Ectodermal cell (in vitro differentiated cells): ENCODE results near the gene DLX3.

ENCODE experiments used
- H3K27ac ChIP-seq: 2 replicates; pipeline ENCODE4 v1.7.0; 2013; ENCODE audit warnings: mild to moderate bottlenecking, low read depth, low read length; ENCODE audit not compliant: insufficient read depth, poor library complexity, severe bottlenecking
- H3K27me3 ChIP-seq: 2 replicates; pipeline ENCODE4 v1.7.0; 2013; ENCODE audit warnings: mild to moderate bottlenecking, low read length; ENCODE audit not compliant: insufficient read depth, control insufficient read depth, poor library complexity, severe bottlenecking
- H3K36me3 ChIP-seq: one replicate; pipeline ENCODE4 v1.7.0; 2013; ENCODE audit warnings: low read length; ENCODE audit not compliant: control insufficient read depth, insufficient read depth
- H3K4me1 ChIP-seq: one replicate; pipeline ENCODE4 v1.7.0; 2013; ENCODE audit warnings: low read length; ENCODE audit not compliant: control insufficient read depth, insufficient read depth
- H3K4me3 ChIP-seq: 2 replicates; pipeline ENCODE4 v1.7.0; 2013; ENCODE audit warnings: low read depth, low read length, control low read depth; ENCODE audit not compliant: insufficient read depth
- H3K9me3 ChIP-seq: 2 replicates; pipeline ENCODE4 v1.7.0; 2013; ENCODE audit warnings: mild to moderate bottlenecking, low read length, moderate library complexity; ENCODE audit not compliant: control insufficient read depth
- WGBS, 2 experiments: methylation state at CpG; one replicate each; pipeline ENCODE4 v1.1.7; 2013; ENCODE audit warnings: missing lambda C conversion rate in 2 of 2; 5-methylcytosine and 5-hydroxymethylcytosine counted together

The DLX3 gene

DNA sequence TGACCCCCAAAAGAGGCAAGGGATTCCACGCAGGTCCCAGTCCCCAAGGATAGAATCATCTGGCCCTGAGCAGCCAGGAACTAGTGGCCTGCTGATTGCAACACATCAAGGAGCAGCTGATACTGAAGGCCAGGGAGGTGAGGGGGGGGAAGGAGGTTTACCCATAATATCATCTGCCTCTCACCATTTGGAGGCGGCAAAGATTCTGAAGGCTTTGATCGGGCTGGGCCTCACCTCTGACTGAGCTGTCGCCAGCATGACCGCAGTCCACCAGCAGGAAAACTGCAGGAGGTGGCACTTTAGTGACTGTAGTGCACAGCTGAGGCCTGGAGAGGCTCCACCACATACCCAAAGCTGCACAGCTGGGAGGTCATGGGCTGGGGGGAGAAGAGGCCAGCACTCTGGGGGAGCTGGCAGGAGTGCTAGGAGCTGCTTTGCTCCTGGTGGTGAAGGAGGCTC lies 40.4 kb upstream of the DLX3 start:
- no peaks in the 10 kb centered on the region for H3K9me3 ChIP-seq
- H3K27ac ChIP-seq, result no peak overlapping the region
- no peak overlapping the region for H3K4me3 ChIP-seq
- WGBS, 2 experiments, result 88 to 94% methylated on average over 5 of the region's 5 CpGs
- H3K27me3 ChIP-seq, result no peaks in the 10 kb centered on the region
- peaks cover 12% of the 10 kb centered on the region for H3K4me1 ChIP-seq
- no peaks in the 10 kb centered on the region for H3K36me3 ChIP-seq

DNA sequence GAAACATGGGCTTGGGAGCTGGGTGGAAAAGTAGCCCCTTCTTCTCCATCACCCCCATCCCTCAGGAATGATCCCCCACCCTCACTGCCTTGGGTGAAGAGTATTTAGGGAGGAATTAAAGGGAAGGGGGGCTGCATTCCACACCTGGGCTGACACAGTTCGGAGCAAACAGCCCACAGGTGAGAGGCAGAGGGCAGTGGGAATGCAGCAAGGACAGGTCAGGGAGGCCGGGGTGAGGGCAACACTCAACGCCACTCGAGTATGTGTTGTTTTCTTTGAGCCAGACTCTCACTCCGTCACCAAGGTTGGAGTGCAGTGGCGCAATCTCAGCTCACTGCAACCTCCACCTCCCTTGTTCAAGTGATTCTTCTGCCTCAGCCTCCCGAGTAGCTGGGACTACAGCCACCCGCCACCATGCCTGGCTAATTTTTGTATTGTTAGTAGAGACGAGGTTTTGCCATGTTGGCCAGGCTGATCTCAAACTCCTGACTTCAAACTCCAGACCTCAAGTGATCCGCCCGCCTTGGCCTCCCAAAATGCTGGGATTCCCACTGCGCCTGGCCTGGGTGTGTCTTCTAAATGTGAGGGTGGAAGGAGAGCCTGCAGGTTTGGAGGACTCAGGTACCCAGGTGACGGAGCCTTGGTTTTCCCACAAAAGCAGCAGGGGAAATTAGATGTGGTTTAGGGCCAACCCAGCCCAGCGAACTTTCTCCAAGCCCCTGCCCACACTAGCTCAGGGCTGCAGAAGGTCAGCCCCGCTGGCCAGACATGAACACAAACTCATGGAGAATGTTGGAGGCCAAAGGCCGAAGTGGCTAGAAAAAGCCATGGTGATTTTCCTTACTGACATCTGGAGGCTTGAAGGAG lies 39.7 kb upstream of the DLX3 start:
- Histone ChIP-seq H3K36me3 (no peaks in the 10 kb centered on the region), H3K9me3 (no peaks in the 10 kb centered on the region), H3K4me1 (peaks cover 12% of the 10 kb centered on the region), H3K27me3 (no peaks in the 10 kb centered on the region), H3K4me3 (no peak overlapping the region), H3K27ac (no peak overlapping the region)
- WGBS, 2 experiments, result 82 to 86% methylated on average over 16 of the region's 16 CpGs

DNA sequence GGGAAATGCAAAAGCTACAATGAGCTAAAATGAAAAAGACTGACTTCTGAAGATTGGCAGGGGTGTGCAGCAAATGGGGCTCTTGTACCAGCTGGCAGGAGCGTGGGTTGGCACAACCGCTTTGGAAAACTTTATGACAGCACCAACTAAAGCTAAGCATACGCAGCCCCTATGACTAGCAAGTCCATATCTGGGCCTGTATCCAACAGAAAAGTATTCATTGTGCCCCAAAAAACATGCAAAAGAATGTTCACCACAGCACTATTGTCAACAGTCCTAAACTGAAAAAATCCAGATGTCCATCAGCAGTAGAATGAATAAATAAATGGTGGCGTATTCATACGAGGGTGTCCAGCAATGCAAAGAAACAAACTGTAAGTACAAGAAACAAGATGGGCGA lies 38.3 kb upstream of the DLX3 start:
- Histone ChIP-seq H3K27ac (no peak overlapping the region), H3K4me3 (no peak overlapping the region), H3K4me1 (peaks cover 18% of the 10 kb centered on the region), H3K9me3 (no peaks in the 10 kb centered on the region), H3K27me3 (no peaks in the 10 kb centered on the region), H3K36me3 (no peaks in the 10 kb centered on the region)
- WGBS, 2 experiments, result 90 to 92% methylated on average over 6 of the region's 6 CpGs

DNA sequence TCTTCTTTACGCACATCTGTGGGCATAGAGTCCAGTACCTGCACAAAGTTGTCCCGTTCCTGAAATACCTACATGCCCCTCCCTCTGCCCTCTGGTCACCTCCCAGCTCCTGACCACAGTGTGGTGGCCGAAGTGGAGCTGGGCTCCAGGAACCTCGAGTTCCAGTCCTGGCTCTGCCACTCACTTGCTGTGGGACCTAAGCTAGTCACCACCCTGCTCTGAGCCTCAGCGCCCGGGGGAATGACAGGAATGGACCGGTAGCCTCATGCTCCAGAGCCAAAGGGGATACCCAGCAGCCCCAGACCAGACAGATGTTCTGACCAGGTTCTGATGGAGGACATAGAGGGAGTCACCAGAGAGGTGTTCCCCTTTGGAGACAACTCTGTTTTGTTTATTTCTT lies 34.2 kb upstream of the DLX3 start:
- Histone ChIP-seq H3K27ac (no peak overlapping the region), H3K9me3 (no peaks in the 10 kb centered on the region), H3K36me3 (no peaks in the 10 kb centered on the region), H3K27me3 (peaks cover 7% of the 10 kb centered on the region), H3K4me3 (no peak overlapping the region), H3K4me1 (peaks cover 17% of the 10 kb centered on the region)
- WGBS, 2 experiments, result 95% methylated on average over 7 of the region's 7 CpGs

DNA sequence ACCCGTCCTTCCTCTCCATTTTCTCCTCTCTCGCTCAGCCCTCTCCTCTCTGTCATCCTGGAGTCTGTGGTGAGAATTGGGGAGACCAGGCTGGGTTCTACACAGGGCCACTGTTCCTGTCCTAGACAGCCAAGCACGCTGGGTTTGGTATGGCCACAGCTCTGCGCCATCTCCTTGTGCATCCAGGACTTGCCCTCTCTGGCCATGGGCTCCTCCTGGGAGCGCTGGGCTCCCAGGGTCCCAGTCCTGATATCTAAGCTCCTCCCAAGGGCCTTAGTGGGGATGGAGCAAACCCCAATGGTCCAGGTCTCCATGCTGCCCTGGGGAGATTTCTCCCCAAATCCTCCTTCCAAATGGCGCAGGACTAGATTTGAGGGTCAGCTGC lies 33.7 kb upstream of the DLX3 start:
- Histone ChIP-seq H3K9me3 (no peaks in the 10 kb centered on the region), H3K4me3 (no peak overlapping the region), H3K27me3 (peaks cover 7% of the 10 kb centered on the region), H3K36me3 (no peaks in the 10 kb centered on the region), H3K4me1 (peaks cover 17% of the 10 kb centered on the region), H3K27ac (no peak overlapping the region)
- WGBS, 2 experiments, result 76% methylated on average over 6 of the region's 6 CpGs

DNA sequence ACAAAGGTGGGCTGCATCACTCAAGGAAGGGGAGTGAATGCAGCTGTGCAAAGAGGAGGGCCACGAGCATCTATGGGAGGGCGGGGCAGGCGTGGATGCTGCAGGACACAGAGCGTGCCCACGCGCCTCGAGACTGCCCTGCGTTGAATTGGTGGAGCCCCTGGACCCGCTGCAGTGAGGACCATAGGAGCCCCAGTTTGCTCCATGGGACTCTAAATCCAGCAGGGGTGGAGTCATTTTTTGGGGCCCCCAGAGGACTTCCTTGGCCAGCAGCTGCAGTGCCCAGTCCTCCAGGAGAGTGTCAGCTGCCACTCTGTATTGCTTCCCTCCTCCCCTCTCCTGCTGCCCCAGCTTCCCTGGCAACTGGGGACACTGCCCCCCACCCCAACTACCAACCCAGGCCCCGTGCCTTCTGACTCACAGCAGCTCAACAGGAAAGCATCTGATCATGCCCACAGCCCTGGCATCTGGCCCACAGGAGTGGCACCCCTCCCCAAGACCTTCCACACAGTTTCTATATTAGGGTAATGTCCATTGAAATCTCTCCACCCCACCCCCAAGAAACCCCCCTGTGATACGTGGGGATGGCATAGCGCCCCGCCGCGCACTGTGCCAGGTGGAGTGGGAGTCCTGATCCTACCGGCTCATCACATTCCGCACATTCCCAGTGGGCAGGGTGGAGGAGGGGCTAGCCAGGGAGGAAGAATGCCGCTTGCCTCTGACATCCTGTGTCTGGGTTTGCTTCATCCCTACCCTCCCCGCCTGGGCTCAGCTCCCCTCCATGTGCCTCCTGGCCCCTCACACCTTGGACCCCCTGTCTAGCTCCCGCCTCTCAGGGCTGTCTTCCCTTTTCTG lies 33.1 kb upstream of the DLX3 start:
- peaks cover 7% of the 10 kb centered on the region for H3K27me3 ChIP-seq
- no peaks in the 10 kb centered on the region for H3K9me3 ChIP-seq
- H3K4me3 ChIP-seq, result no peak overlapping the region
- H3K36me3 ChIP-seq, result no peaks in the 10 kb centered on the region
- no peak overlapping the region for H3K27ac ChIP-seq
- 50 to 53% methylated on average over 20 of the region's 20 CpGs for WGBS, 2 experiments
- H3K4me1 ChIP-seq, result peaks cover 17% of the 10 kb centered on the region

DNA sequence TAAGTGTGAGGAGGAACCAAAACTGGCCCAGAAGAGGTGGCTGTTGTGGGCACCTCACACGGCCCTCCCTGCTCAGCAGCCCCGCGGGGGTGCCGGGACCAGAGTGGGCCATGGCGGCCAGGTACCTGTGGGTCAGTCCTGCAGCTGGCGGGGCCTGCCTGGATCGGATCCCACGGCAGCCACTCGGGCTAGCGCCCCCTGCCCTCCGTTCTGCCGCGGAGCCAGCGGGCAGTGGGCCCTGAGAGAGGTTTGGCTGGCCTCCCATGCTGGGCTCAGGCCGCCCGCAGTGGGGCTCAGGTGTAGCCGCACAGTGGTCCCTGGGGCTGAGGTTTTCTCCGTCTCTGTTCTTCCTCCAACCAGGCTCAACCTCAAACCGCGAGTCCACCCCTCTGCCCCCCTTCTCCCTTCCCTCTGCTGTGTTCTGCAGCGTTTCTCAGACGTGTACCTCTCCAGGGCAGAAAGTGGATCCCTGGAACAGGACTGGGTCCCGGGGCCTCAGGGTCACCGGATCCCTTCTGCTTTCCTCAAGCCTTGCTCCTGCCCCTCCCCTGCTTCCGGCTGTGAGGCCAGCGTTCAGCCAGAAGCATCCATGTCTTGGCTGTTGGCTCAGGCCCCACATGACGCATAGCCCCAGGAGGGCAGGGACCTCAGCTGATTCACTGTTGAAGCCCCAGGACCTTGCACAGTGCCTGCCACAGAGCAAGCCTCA lies 32.3 kb upstream of the DLX3 start:
- H3K27me3 ChIP-seq, result peaks cover 7% of the 10 kb centered on the region
- no peaks in the 10 kb centered on the region for H3K9me3 ChIP-seq
- no peak overlapping the region for H3K27ac ChIP-seq
- no peak overlapping the region for H3K4me3 ChIP-seq
- H3K36me3 ChIP-seq, result no peaks in the 10 kb centered on the region
- peaks cover 17% of the 10 kb centered on the region for H3K4me1 ChIP-seq
- WGBS, 2 experiments, result 26 to 28% methylated on average over 27 of the region's 27 CpGs

DNA sequence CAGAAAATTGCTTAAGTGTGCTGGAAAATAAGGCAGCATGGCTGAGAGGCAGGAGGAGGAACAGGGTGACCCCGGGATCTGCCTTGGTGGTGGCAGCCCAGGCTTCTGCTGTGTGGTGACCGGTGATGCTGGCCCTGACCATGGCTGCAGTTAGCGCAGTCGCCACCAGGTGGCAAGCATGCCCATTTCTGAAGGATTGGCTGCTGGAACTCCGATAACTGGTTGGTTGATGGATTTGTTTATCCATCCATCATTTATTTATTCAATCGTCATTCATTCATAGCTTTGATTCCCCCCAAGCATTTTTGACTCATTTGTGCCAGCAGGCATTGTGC lies 31.8 kb upstream of the DLX3 start:
- H3K27me3 ChIP-seq, result peaks cover 7% of the 10 kb centered on the region
- no peaks in the 10 kb centered on the region for H3K9me3 ChIP-seq
- whole genome bisulfite sequencing, 2 experiments, result 10 to 17% methylated on average over 6 of the region's 6 CpGs
- H3K36me3 ChIP-seq, result no peaks in the 10 kb centered on the region
- no peak overlapping the region for H3K27ac ChIP-seq
- H3K4me1 ChIP-seq, result peaks cover 17% of the 10 kb centered on the region
- no peak overlapping the region for H3K4me3 ChIP-seq

DNA sequence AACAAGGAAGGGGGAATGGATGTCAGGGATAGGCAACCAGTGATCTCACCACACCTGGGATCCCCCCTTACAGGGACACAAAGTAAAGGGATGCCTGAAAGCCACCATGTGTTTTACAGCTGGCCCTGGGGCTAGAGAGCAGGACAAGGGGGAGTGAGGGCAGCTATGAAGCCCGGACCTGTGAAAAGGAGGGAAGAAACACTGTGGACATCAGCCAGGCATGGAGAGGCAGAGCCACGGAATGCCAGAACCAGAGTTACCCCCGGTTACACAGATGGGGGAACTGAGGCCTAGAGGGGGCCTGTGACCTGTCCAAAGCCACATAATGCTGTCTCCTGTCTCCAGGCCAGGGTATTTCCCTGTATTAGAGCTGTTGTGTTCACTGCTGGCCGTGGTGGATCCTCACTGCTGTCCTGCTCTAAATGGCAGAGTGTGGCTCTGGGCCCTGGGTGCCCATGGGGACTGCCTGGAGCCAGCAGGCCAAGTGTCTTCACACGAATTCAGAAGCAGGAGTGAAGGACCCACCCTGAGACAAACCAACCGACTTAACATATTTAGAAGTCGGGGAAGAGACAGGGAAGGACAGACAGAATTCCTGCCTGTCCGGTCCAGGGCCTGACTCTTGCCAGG lies 31.1 kb upstream of the DLX3 start:
- 83 to 86% methylated on average over 8 of the region's 8 CpGs for WGBS, 2 experiments
- H3K36me3 ChIP-seq, result no peaks in the 10 kb centered on the region
- H3K9me3 ChIP-seq, result no peaks in the 10 kb centered on the region
- peaks cover 17% of the 10 kb centered on the region for H3K4me1 ChIP-seq
- H3K27ac ChIP-seq, result no peak overlapping the region
- H3K27me3 ChIP-seq, result peaks cover 7% of the 10 kb centered on the region
- no peak overlapping the region for H3K4me3 ChIP-seq
